Brain pericyte (primary cell): ENCODE results near the gene ZNF568.
A peak's percentile ranks its signal among the peaks of the same experiment; 100 is the strongest.

Experiments used
- DNase-seq: peaks from one replicate; pipeline ENCODE4 v3.0.0-alpha.2; 2012; ENCODE audit warnings: low read depth, low spot score

ZNF568 gene

DNA sequence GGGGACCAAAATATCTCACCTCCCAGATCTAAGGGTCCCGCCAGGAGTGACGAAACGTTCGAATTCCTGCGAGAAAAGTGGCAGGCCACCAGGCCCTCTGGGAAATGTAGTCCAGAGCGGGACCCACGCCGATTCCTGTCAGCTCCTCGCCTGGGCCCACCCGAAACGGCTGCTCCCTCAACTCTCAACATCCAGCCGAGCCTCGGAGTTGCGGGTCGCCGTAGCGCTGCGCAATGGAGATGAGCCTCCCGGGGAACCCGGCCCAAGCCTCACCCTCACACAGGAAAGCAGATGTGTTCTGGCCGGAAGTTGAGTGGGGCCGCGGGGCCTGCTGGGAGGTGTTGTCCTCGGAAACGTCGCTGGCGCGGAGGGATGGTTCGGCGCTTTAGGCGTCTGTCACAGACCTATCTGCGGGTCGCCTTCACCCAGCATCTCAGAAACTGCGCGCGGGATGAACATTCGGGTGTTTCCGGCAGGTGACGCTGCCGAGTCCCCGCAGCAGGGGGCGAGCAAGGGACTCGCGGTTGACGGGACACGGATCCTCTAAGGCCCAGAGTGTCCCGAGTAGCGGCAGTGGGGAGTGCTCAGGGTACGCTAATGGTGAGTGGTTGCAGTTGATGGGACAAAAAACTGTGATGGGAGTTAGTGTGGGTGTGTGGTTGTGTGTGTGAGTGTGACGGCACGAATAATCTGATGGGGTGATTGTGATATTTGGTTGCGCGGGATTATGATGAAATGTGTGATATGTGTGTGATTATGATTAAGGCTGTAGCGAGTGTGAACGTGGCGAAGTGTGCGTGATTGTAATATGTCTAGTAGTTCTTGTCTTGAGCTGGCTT lies at the start of gene ZNF568, which contains the start of gene ZNF829:
ZNF568 (plus strand) TSS at position 341 of the 839 bp plus-strand sequence. CDS start 6,439 bp downstream, outside the sequence.
ZNF829 (minus strand) TSS at position 300 of the 839 bp plus-strand sequence. CDS start 1,124 bp downstream, outside the sequence.
- peak; percentile 64 for DNase-seq

DNA sequence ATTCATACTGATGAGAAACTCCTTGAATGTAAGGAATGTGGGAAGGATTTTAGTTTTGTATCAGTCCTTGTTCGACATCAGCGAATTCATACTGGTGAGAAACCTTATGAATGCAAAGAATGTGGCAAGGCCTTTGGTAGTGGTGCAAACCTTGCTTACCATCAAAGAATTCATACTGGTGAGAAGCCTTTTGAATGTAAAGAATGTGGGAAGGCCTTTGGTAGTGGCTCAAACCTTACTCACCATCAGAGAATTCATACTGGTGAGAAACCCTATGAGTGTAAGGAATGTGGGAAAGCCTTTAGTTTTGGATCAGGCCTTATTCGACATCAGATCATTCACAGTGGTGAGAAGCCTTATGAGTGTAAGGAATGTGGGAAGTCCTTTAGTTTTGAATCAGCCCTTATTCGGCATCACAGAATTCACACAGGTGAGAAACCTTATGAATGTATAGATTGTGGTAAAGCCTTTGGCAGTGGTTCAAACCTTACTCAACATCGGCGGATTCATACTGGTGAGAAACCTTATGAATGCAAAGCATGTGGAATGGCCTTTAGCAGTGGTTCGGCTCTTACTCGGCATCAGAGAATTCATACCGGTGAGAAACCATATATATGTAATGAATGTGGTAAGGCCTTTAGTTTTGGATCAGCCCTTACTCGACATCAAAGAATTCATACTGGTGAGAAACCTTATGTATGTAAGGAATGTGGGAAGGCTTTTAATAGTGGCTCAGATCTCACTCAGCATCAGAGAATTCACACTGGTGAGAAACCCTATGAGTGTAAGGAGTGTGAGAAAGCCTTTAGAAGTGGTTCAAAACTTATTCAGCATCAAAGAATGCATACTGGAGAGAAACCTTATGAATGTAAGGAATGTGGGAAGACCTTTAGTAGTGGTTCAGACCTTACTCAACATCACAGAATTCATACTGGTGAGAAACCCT lies 38.9 kb upstream of the ZNF568 start:
- no peak for DNase-seq

DNA sequence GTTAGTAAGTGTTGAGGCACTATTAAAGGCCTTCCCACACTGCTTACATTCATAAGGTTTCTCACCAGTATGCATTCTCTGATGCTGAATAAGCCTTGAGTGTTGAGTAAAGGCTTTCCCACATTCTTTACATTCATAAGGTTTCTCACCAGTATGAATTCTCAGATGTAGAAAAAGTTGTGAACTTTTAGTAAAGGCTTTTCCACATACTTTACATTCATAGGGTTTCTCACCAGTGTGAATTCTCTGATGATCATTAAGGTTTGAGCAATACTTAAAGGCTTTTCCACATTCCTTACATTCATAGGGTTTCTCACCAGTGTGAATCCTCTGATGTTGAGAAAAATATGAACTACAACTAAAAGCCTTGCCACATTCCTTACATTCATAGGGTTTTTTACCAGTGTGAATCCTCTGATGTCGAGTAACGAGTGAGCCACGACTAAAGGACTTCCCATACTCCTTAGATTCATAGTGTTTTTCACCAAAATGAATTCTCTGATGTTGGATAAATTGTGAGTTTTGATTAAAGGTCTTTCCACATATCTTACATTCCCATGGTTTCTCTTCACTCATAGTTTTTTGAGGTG lies 24.3 kb upstream of the ZNF568 start:
- no peak for DNase-seq

DNA sequence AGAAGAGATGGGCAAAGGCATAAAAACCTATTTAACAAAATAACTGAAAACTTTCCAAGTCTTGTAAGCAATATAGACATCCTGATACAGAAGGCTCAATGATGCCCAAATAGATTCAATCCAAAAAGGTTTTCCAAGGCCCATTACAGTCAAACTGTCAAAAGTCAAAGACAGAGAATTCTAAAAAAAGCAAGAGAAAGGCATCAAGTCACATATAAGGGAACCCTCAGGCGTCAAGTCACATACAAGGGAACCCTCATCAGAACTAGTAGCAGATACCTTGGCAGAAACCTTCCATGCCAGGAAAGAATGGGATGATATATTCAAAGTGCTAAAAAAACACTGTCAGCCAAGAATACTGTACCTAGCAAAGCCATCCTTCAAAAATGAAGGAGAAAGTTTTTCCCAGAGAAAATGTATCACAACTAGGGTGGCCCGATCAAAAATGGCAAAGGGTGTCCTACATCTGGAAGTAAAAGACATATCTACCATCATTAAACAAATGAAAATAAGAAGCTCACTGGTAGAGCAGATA lies 21.2 kb upstream of the ZNF568 start:
- no peak for DNase-seq

DNA sequence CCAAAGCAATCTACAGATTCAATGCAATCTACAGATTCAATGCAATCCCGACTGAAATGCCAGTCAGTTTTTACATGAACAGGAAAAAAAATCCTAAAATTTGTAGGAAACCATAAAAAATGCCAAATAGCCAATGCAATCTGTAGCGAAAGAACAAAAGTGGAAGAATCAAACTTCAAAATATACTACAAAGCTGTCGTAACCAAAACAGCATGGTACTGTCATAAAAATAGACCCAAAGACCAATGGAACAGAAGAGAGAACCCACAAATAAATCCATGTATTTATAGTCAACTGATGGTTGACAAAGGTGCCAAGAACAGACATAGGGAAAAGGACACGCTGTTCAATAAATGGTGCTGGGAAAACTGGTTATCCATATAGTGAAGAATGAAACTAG lies 17.7 kb upstream of the ZNF568 start:
- DNase-seq = no peak

DNA sequence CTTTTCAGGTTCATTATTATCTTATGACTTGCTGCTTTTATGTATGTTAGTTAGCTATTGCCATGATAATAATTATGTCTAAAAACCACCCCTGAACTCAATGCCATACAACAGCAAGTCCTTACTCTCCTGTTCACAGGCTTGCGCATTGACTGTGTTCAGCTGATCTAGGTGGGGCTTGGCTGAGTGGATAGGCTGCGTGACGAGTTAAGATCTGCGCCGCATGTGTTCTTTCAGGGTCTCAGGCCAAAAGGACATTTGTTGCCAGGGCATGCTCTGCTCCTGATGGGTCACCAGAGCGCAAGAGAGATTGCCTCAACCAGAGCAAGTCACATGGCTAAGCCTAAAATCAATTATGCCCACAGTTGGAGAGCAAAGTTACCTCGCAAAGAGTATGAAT lies 859 bp downstream of the ZNF568 start:
- DNase-seq = no peak

DNA sequence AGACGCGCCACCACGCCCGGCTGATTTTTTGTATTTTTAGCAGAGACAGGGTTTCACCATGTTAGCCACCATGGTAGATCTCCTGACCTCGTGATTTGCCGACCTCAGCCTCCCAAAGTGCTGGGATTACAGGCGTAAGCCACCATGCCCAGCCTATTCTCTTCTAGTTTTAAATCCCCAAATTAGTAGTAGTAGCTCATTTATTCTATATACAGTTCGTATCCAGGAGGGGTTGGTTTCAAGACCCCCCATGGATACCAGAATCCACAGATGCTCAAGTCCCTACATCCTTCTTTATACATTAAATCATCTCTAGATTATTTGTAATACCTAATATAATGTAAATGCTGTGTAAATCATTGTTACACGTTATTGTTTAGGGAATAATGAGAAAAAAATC lies 2.0 kb downstream of the ZNF568 start:
- no peak for DNase-seq

DNA sequence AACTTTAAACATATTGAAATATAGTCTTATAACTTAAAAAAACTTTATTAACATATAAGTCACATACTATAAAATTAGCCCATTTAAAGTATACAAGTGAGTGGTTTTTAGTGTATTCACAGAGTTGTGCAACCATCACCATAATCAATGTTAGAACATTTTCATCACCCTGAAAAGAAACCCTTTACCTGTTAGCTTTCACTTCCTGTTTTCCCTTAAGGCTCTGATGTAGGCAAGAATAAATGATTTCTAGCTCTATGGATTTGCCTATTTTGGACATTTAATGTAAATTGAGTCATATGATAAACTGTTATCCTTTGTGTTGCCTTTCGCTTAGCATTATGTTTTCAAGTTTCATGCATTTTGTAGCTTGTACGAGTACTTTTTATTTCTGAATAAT lies 15.6 kb downstream of the ZNF568 start:
- DNase-seq = no peak

DNA sequence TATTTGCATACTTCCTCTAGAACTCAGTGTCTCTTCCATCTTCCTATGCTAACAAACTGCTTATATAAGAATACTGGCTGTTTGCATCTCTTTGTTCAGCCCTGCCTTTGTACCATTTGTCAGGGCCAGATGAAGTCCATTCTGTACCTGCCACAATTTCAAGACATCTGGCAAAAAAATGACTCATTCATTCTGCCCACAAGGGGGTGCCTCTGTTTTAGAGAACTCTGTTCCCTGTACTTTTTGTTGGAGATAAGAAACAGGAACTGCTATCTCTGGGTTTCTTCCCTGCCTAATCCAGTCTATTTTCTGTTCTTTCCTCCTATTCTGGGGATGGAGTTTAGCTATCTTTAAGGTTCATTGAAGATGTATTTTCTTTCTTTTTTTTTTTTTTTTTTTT lies 23.0 kb downstream of the ZNF568 start:
- DNase-seq = no peak

DNA sequence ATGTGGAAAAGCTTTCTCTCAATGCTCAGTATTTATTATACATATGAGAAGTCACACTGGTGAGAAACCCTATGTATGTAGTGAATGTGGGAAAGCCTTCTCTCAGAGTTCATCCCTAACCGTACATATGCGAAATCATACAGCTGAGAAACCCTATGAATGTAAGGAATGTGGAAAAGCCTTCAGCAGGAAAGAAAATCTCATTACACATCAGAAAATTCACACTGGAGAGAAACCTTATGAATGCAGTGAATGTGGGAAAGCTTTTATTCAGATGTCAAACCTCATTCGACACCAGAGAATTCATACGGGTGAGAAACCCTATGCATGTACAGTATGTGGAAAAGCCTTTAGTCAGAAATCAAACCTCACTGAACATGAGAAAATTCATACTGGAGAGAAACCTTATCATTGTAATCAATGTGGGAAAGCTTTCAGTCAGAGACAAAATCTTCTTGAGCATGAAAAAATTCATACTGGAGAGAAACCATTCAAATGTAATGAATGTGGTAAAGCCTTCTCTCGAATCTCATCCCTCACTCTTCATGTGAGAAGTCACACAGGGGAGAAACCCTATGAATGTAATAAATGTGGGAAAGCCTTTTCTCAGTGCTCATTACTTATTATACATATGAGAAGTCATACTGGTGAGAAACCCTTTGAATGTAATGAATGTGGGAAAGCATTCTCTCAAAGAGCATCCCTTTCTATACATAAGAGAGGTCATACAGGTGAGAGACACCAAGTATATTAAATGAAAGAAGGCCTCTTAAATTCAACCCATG lies 34.4 kb downstream of the ZNF568 start:
- DNase-seq = no peak

DNA sequence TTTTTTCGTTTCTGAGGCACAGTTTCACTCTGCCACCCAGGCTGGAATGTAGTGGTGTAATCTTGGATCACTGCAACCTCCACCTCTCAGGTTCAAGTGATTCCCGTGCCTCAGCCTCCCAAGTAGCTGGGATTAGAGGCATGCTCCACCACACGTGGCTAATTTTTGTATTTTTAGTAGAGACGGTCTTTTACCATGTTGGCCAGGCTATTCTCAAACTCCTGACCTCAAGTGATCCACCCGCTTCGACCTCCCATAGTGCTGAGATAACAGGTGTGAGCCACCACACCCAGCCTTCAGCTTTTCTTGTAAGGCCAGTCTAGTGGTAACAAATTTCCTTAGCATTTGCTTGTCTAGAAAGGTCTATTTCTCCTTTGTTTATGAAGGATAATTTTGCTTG lies 46.2 kb downstream of the ZNF568 start:
- DNase-seq = no peak

DNA sequence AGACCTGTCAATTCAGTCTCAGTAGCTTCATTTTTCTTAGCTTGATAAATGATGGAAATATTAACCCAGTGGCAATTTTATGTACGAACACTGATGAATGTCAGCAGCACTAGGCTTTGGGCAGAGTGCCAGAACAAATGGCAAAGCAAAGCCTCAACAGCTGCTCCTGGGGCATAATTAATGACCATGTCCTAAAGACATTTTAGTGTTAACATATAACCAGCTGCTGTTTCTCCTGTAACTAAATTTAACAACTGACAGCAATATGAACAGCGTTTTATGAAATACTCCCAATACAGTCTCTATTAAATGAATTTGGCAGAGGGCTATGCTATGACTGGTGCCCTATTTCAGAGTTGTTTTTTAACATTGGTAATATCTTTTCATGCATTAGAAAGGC lies 47.1 kb downstream of the ZNF568 start:
- DNase-seq = no peak

DNA sequence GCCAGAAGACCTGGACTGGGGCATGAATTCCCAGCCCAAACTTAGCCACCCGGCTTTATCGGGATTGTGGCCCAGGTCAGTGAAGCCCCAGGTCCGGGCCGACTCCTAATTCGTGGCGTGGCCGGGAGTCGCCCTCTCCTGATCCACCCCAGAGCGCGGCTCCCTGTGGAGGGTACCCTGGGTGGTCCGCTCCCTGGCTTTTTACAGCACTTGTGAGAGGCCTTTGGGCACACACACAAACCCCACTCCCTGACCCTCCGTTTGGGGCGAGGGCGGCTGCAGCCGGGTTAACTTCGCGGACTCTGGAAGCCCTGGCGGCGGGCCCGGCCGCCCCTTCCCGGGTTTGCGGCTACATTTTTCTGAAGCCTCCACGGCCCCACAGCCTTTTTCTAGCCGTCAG lies 56.4 kb downstream of the ZNF568 start:
- DNase-seq = no peak

DNA sequence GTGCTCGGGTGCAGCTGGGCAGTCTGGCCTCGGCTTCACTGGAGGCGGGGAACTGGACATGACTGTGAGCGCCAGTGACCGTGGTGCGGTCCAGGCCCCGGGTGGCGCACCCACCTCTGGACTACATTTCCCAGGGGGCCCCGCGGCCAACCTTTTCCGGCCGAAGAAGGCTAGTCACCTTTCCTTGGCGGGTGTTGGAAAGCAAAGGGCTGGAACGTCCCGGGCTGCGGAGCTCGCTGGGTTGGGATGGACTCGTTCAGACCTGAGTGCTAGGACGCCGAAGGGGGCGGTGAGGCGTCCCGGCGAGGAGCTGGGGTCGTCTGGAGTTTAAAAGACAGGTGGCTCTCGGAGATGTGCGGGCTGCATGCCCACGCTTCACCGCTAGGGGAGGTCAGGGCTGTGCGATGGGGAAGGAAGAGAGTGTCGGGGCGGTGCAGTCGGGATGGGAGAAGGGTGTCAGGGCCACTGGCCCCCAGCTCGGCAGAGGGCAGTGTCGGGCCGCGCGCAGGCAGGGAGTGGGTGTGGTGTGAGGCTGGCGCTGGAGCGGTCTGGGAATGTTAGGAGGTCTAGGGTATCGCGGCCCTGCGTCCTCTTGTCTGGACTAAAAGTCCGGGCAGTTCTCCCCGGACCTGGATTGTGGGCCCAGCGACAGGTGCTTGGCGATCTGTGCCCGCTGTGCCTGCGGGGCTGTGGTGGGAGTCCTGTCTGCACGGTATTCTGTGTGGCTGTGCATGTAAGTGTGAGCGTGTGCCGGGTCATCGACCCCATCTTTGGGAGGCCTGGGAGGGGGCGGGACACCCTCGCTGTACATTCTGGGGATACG lies 57.1 kb downstream of the ZNF568 start:
- DNase-seq = peak; percentile 33

DNA sequence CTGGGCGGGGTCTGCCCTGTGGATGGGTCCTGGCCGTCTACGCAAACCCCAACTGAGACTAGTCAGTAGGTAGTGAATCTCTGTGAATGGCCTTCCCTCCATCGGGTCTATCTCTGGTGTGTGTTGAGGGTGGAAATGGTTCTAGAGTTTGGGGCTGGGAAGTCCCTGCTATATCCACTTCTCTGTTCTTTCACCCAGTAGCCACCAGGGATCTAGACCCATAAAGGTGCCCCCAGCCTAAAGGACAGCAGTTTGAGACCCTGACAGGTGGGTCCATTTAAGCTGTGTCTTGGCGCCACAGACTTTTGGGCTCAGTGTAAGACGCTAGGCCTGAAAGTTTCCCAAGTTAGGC lies 57.7 kb downstream of the ZNF568 start:
- DNase-seq = no peak

DNA sequence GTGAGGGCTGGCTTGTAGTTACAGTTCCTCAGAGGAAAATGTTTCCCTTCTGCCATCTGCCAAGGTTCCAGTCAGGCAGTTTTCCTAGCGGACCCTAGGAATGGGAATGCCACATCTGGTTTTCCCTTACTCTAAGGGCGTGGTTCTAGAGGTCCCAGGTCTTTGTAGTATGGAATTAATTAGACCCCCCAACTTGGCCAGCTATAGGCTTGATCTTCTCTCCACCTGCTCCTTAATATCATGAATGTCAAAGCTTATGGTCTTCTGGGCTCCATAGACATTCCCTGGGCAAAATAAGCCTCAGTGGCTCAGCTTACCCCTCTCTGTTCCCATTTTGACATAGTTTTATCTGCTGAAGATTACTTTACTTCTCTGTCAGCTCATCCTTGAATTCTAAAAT lies 70.0 kb downstream of the ZNF568 start:
- DNase-seq = no peak

DNA sequence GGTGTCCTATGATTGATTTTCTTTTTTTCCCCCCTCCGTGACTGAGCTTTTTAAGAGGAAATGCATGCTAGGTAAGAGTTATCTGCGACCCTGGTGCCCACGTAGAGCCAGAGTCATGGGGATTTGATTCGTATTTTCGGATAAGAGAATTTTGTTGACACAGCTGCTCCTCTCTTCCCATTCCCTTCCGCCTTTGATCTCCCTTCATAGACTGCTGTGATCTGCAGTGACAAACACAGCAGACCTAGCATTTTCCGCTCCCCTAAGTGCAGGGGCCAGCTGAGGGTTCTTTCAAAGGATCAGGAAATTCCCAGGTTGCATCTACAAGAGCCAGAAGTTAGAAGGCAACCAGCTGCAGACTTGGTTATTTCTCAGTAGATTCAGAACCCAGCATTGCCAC lies 70.5 kb downstream of the ZNF568 start:
- DNase-seq = no peak

DNA sequence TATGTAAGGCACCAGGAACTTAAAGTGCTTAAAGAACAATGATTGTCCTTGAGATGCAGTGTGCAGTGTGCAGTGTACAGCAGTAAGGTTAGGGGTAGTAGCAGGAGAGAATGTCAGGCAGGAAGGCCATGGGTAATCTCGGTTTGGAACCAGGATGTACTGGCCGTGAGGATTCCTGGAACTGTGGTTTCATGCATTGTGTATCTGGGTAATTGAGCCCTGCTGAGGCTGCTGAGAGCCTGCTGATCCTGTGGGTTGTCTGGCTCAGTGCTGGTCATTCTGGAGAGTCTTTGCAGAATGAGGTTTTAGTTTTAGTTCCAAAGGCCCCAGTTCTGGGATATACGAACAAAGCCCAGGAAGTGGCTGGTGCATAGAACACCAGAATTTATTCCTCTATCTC lies 71.0 kb downstream of the ZNF568 start:
- DNase-seq = no peak

DNA sequence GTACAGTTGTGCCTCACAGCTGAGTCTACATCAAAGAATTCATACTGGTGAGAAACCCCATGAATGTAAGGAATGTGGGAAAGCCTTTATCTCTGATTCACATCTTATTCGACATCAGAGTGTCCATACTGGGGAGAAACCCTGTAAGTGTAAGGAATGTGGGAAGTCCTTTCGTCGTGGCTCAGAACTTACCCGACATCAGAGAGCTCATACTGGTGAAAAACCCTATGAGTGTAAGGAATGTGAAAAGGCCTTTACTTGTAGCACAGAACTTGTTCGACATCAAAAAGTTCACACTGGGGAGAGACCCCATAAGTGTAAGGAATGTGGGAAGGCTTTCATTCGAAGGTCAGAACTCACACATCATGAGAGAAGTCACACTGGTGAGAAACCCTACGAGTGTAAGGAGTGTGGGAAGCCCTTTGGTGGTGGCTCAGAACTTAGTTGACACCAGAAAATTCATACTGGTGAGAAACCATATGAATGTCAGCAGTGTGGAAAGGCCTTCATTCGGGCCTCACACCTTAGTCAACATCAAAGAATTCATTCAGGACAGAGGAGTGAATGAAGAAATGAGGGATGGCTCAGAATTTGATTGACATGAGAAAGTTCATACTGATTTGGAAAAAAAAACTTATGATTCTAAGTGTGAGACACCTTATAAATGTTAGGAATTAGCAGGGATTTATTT lies 81.2 kb downstream of the ZNF568 start:
- DNase-seq = no peak

DNA sequence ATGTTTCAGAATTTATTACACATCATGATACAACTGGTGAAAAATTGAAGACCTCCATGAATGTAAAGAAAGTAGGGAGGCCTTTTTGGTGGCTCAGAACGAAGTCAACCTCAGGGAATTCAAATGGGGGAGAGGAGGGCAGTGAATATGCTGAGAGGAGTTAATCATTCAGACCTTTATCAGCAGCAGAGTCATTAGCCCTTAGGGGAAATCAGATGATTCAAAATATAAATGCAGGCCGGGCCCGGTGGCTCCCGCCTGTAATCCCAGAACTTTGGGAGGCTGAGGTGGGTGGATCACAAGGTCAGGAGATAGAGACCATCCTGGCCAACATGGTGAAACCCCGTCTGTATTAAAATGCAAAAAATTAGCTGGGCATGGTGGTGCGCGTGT lies 81.7 kb downstream of the ZNF568 start:
- no peak for DNase-seq
